HepG2 (cell line): ENCODE measurements around the gene CAPN11. TPM values are rescaled to one million over a fixed set of nuclear protein-coding genes. Genes with fewer than 3 reads are reported as not detected.

ENCODE experiments used
- ATAC-seq: fragments of 200-7000 bp; cut with Tn5 transposase; 3 replicates; pipeline ENCODE4 v1.9.1; 2020; ENCODE audit warnings: mild to moderate bottlenecking, moderate library complexity
- BruUV-seq: library from RNA; stranded (reverse); fragments of 400-500 nt; replicated peaks from 2 replicates; lab custom pipeline; 2021; lab: Mats Ljungman, UMichigan
- CTCF ChIA-PET: fragments of 300-600 bp; formaldehyde crosslinking; extraction: SDS; loops from one replicate; lab custom pipeline; 2021; ENCODE audit warnings: low total read pairs, inconsistent platforms, low intra/inter-chr PET ratio; lab: Yijun Ruan, JAX
- POLR2A ChIA-PET: fragments of 350-600 bp; sonication (Branson Sonifier 250); formaldehyde crosslinking; loops from one replicate; lab custom pipeline; 2020; ENCODE audit warnings: antibody characterized with exemption, inconsistent platforms; lab: Yijun Ruan, JAX
- DNase-seq: peaks from one replicate; pipeline ENCODE4 v3.0.0-alpha.2; 2015; ENCODE audit warnings: low spot score
- FAIRE-seq: peaks from 3 replicates; lab custom pipeline; 2011; peaks lifted over from hg19 to GRCh38; lab: Jason Lieb, UNC
- H2AFZ ChIP-seq: one replicate; pipeline ENCODE4 v1.6.1; 2011; ENCODE audit warnings: low read length, inconsistent platforms
- H3K27ac ChIP-seq: fragments of 300-600 bp; 3 replicates; pipeline ENCODE4 v1.8.0; 2011; ENCODE audit warnings: mixed run types, mild to moderate bottlenecking, mixed read lengths, low read length, inconsistent platforms; ENCODE audit not compliant: insufficient read depth; ENCODE audit errors: extremely low read length
- H3K27me3 ChIP-seq, 2 experiments: fragments of 200-600 bp in 1 of 2; 2 replicates in 1 of 2; 3 replicates in 1 of 2; pipeline versions ENCODE4 v1.6.0 to v1.8.0; 2011; ENCODE audit warnings: low read length in 2 of 2, mild to moderate bottlenecking in 2 of 2, moderate library complexity in 2 of 2, inconsistent platforms in 1 of 2; ENCODE audit not compliant: insufficient read depth in 2 of 2, control insufficient read depth in 1 of 2
- H3K36me3 ChIP-seq, 2 experiments: fragments of 200-600 bp in 1 of 2; replicated peaks in 1 of 2; 2 replicates in 1 of 2; 3 replicates in 1 of 2; pipeline versions ENCODE4 v1.5.1 to v1.8.0; 2011; ENCODE audit warnings: low read length in 2 of 2, inconsistent platforms in 1 of 2; ENCODE audit not compliant: insufficient read depth in 2 of 2, control insufficient read depth in 1 of 2
- H3K4me1 ChIP-seq: 2 replicates; pipeline ENCODE4 v1.5.1; 2012; ENCODE audit warnings: low read length, inconsistent platforms; ENCODE audit not compliant: insufficient read depth
- H3K4me2 ChIP-seq: 2 replicates; pipeline ENCODE4 v1.6.0; 2011; ENCODE audit warnings: low read depth, low read length, inconsistent platforms
- H3K4me3 ChIP-seq, 3 experiments: fragments of 200-600 bp in 1 of 3; sonication (generic), shearing (Covaris generic) in 1 of 3; replicated peaks in 1 of 3; 2 replicates each; pipeline ENCODE4 v1.5.1; 2011 to 2016; ENCODE audit warnings: low read length in 3 of 3, inconsistent platforms in 2 of 3, low read depth in 2 of 3, mild to moderate bottlenecking in 2 of 3, control low read depth in 1 of 3, mixed read lengths in 1 of 3; ENCODE audit not compliant: insufficient read depth in 1 of 3
- H3K79me2 ChIP-seq: one replicate; pipeline ENCODE4 v1.6.1; 2011; ENCODE audit warnings: low read length, inconsistent platforms; ENCODE audit not compliant: insufficient read depth
- H3K9ac ChIP-seq: 2 replicates; pipeline ENCODE4 v1.6.0; 2011; ENCODE audit warnings: mild to moderate bottlenecking, low read depth, low read length, inconsistent platforms; ENCODE audit not compliant: insufficient read depth
- H3K9me3 ChIP-seq: 2 replicates; pipeline ENCODE4 v1.5.1; 2012; ENCODE audit warnings: mild to moderate bottlenecking, low read length
- H4K20me1 ChIP-seq: 2 replicates; pipeline ENCODE4 v1.6.0; 2011; ENCODE audit warnings: inconsistent platforms, mild to moderate bottlenecking, low read length, moderate library complexity; ENCODE audit not compliant: insufficient read depth
- CEBPB ChIP-seq: IDR thresholded peaks from 2 replicates; pipeline ENCODE4 v1.6.1; 2011; ENCODE audit warnings: low read depth, low read length, improper control_type of control experiment, borderline replicate concordance
- HIC2 ChIP-seq: sonication (generic); formaldehyde crosslinking; IDR thresholded peaks from 2 replicates; pipeline ENCODE4 v1.9.0; 2022; ENCODE audit warnings: low read depth, missing genetic modification reagents
- MED8 ChIP-seq: sonication (generic); formaldehyde crosslinking; IDR thresholded peaks from 2 replicates; pipeline ENCODE4 v1.8.1; 2023; ENCODE audit warnings: mild to moderate bottlenecking, missing genetic modification reagents; ENCODE audit not compliant: insufficient replicate concordance
- TBX3 ChIP-seq: fragments of 450-650 bp; IDR thresholded peaks from 2 replicates; pipeline ENCODE4 v1.6.1; 2017; ENCODE audit warnings: antibody characterized with exemption, mild to moderate bottlenecking, inconsistent platforms, borderline replicate concordance
- ZBTB33 ChIP-seq: sonication (generic); formaldehyde crosslinking; IDR thresholded peaks from 2 replicates; pipeline ENCODE4 v1.4.0; 2020; ENCODE audit warnings: missing genetic modification reagents
- ZBTB34 ChIP-seq: sonication (generic); formaldehyde crosslinking; IDR thresholded peaks from 2 replicates; pipeline ENCODE4 v1.8.0; 2022; ENCODE audit warnings: mild to moderate bottlenecking, missing genetic modification reagents
- ZFP90 ChIP-seq: sonication (generic); formaldehyde crosslinking; IDR thresholded peaks from 2 replicates; pipeline ENCODE4 v1.8.0; 2022; ENCODE audit warnings: missing genetic modification reagents, mild to moderate bottlenecking, inconsistent platforms, borderline replicate concordance
- ZNF224 ChIP-seq: sonication (generic); formaldehyde crosslinking; IDR thresholded peaks from 2 replicates; pipeline ENCODE4 v1.5.0; 2020; ENCODE audit warnings: mild to moderate bottlenecking, missing genetic modification reagents
- ZNF431 ChIP-seq: sonication (generic); formaldehyde crosslinking; IDR thresholded peaks from 2 replicates; pipeline ENCODE4 v1.9.0; 2022; ENCODE audit warnings: missing genetic modification reagents, low read depth, mild to moderate bottlenecking, borderline replicate concordance
- ZNF558 ChIP-seq: sonication (generic); formaldehyde crosslinking; IDR thresholded peaks from 2 replicates; pipeline ENCODE4 v1.9.0; 2022; ENCODE audit warnings: mild to moderate bottlenecking, missing genetic modification reagents, borderline replicate concordance
- WGBS: methylation state at CpG from one replicate; pipeline ENCODE4 v1.1.6; 2017; ENCODE audit warnings: low lambda C conversion rate; 5-methylcytosine and 5-hydroxymethylcytosine counted together
- in situ Hi-C: cut with HindIII; loops from 2 replicates; pipeline ENCODE4 v1.10.0; 2017; ENCODE audit warnings: low pct_unique_long_range_greater_than_20kb; ENCODE audit not compliant: extremely low pct_ligation_motif_present
- intact Hi-C: fragments of 100-400 bp; cut with micrococcal nuclease; formaldehyde crosslinking; loops from one replicate; pipeline ENCODE4 v1.10.0; 2022; ENCODE audit not compliant: unreplicated experiment
- polyA plus RNA-seq, 8 experiments: library from polyadenylated mRNA; depleted of rRNA in 3 of 8; stranded (reverse) in 7 of 8; unstranded in 1 of 8; fragments of >200 nt; fragmentation: Illumina TruSeq in 4 of 8; extraction: Trizol in 4 of 8; gene quantifications; 2 replicates each; pipeline versions ENCODE4 v1.2.1 to v1.2.3, GENCODE V29; 2011 to 2016; ENCODE audit warnings: low read depth in 4 of 8, missing spikeins in 1 of 8, mixed read lengths in 1 of 8; ENCODE audit not compliant: insufficient read depth in 1 of 8
- total RNA-seq, 5 experiments: library from RNA; depleted of rRNA; stranded (reverse); fragments of >200 nt; fragmentation: Illumina TruSeq; extraction: Trizol; gene quantifications; 2 replicates each; pipeline ENCODE4 v1.2.3, GENCODE V29; 2016; ENCODE audit warnings: low read depth in 1 of 5

The CAPN11 gene
- total and polyA plus RNA-seq, 2 of the 13 experiments (the other 11 are each of a cell fraction or from before 2014, with no cell fraction given) = 0.07 to 0.11 TPM

GRCh38 chr6:44228836-44229235 lies 70.2 kb downstream of the CAPN11 start:
- no TSS peak for BruUV-seq

GRCh38 chr6:44229376-44230033 lies 70.9 kb downstream of the CAPN11 start:
- intact Hi-C loops = no loop called here
- no peaks in the 10 kb centered on the region for H3K9me3 ChIP-seq
- peaks cover 11 to 24% of the 10 kb centered on the region in 2 experiments for H3K36me3 ChIP-seq
- no peak overlapping the region for H3K4me3 ChIP-seq
- ATAC-seq = no peak
- no peaks in the 10 kb centered on the region for H3K27me3 ChIP-seq
- H3K9ac ChIP-seq = no peak overlapping the region
- FAIRE-seq = no peak
- WGBS = 94% methylated on average over 11 of the region's 11 CpGs
- H3K79me2 ChIP-seq = peaks cover 13% of the 10 kb centered on the region
- TF ChIP-seq TBX3 (no peak), ZNF431 (CRISPR knock-in tag) (no peak), HIC2 (CRISPR knock-in tag) (peak; percentile 50; the same call in 1 of the 2 replicates), ZNF558 (CRISPR knock-in tag) (no peak), ZBTB33 (peak; percentile 74; the same call in 1 of the 2 replicates), ZNF224 (CRISPR knock-in tag) (no peak), CEBPB (peak; percentile 74), MED8 (peak; percentile 30)
- ChIA-PET CTCF (no interaction called here), POLR2A (interaction anchor here (1.2 kb wide), 1 partner anchor 10 kb away, joined by 4 read pairs; no protein-coding TSS in a partner anchor)
- H3K27ac ChIP-seq = no peak overlapping the region
- H4K20me1 ChIP-seq = no peaks in the 10 kb centered on the region
- H2AFZ ChIP-seq = no peak overlapping the region
- H3K4me2 ChIP-seq = no peak overlapping the region
- in situ Hi-C loops = no loop called here
- H3K4me1 ChIP-seq = peaks cover 53% of the 10 kb centered on the region
- DNase-seq = no peak
- no TSS peak for BruUV-seq

More at GRCh38 chr6:44228836-44229235, 70.2 kb downstream of the CAPN11 start:
- Histone ChIP-seq H3K36me3 (peaks cover 11 to 24% of the 10 kb centered on the region in 2 experiments), H3K4me1 (peaks cover 53% of the 10 kb centered on the region), H3K79me2 (peaks cover 17% of the 10 kb centered on the region), H3K9me3 (no peaks in the 10 kb centered on the region), H3K27me3 (no peaks in the 10 kb centered on the region), H2AFZ (no peak overlapping the region), H4K20me1 (no peaks in the 10 kb centered on the region), H3K9ac (no peak overlapping the region), H3K4me3 (no peak overlapping the region), H3K27ac (peak overlapping the region; percentile 36), H3K4me2 (no peak overlapping the region)
- in situ Hi-C loops (no loop called here), intact Hi-C loops (no loop called here)
- CTCF ChIA-PET = no interaction called here
- WGBS = 66% methylated on average over 5 of the region's 5 CpGs
- ATAC-seq = no peak
- POLR2A ChIA-PET = interaction anchor here (1.5 kb wide), 1 partner anchor 18 kb away, joined by 5 read pairs; the partner anchor contains the start of gene HSP90AB1
- peak; percentile 49; the same call in 1 of the 2 replicates for TF ChIP-seq ZFP90 (CRISPR knock-in tag)
- TF ChIP-seq ZBTB34 = no peak
- FAIRE-seq = no peak
- no peak for DNase-seq
